HG03064 (cell line): ENCODE measurements around the gene DNASE1L1.

Experiments used
- ATAC-seq: cut with Tn5 transposase; IDR thresholded peaks from one replicate; pipeline ENCODE4 v1.9.1; 2021; ENCODE audit warnings: low read depth; ENCODE audit not compliant: unreplicated experiment

DNASE1L1 gene

GRCh38 chrX:154354516-154354915 lies 54.5 kb downstream of the DNASE1L1 start:
- no peak for ATAC-seq

GRCh38 chrX:154354013-154354412 lies 55.0 kb downstream of the DNASE1L1 start:
- no peak for ATAC-seq

GRCh38 chrX:154353172-154353843 lies 55.7 kb downstream of the DNASE1L1 start:
- ATAC-seq: no peak

- ATAC-seq: no peak
Measured at GRCh38 chrX:154352466-154352865, 56.6 kb downstream of the DNASE1L1 start.

DNA sequence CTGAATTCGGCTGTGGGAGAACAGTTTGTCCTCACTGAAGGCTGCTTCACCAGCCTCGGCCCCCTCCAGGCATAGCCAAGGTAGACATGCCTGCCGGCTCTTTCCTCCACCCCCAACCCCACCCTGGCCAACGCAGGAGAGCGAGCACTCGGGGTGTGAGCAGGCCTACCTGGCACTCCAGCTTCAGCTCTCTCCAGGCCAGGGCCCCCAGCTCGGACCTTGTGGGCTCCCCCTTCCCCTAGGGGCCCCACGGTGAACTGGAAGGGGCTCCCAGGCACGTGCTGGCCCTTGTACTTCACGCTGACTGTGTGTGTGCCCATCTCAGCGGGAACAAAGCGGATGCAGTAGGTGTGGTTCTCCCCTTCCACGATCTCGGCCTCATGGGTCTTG lies 57.0 kb downstream of the DNASE1L1 start:
- ATAC-seq: no peak
